HCT116 (cell line): Measurements from ENCODE around the gene RGL2. TPM values are rescaled to one million over a fixed set of nuclear protein-coding genes. Genes with fewer than 3 reads are reported as not detected.

Source experiments
- ATAC-seq: fragments of 200-7000 bp; cut with Tn5 transposase; 2 replicates; pipeline ENCODE4 v1.9.1; 2020; ENCODE audit warnings: mild to moderate bottlenecking, moderate library complexity
- BruUV-seq: library from RNA; stranded (reverse); fragments of 400-500 nt; replicated peaks from 2 replicates; lab custom pipeline; 2021; lab: Mats Ljungman, UMichigan
- CTCF ChIA-PET: fragments of 300-600 bp; sonication (Branson Sonifier 250); formaldehyde crosslinking; loops from one replicate; lab custom pipeline; 2021; ENCODE audit warnings: antibody characterized with exemption; lab: Charles Lee
- POLR2A ChIA-PET: fragments of 300-600, 350-600 bp; sonication (Branson Sonifier 250); formaldehyde crosslinking; loops from one replicate; lab custom pipeline; 2021; ENCODE audit warnings: antibody characterized with exemption; lab: Charles Lee
- RAD21 ChIA-PET, 2 experiments: fragments of 300-600 bp; sonication (Branson Sonifier 250); formaldehyde crosslinking; loops; one replicate each; lab custom pipeline; 2023; ENCODE audit warnings: low total read pairs in 2 of 2; ENCODE audit not compliant: uncharacterized antibody in 2 of 2, unreplicated experiment in 2 of 2, low non-redundant PET in 1 of 2; lab: Charles Lee
- DNase-seq: peaks from one replicate; pipeline ENCODE4 v3.0.0-alpha.2; 2010; ENCODE audit warnings: low read depth, low spot score
- H2AFZ ChIP-seq: fragments of 200-600 bp; shearing (Covaris generic), sonication (generic); 2 replicates; pipeline ENCODE4 v1.6.1; 2017; ENCODE audit warnings: low read depth, mixed run types, mixed read lengths, antibody characterized with exemption, low read length; ENCODE audit not compliant: poor library complexity, severe bottlenecking
- H3K27ac ChIP-seq: 2 replicates; pipeline ENCODE4 v1.5.1; 2012; ENCODE audit warnings: low read depth, low read length
- H3K27me3 ChIP-seq: fragments of 200-600 bp; sonication (generic); 2 replicates; pipeline ENCODE4 v1.6.1; 2016; ENCODE audit warnings: mixed run types, low read length, mixed read lengths; ENCODE audit not compliant: insufficient read depth
- H3K36me3 ChIP-seq, 2 experiments: fragments of 200-500 bp in 1 of 2; fragments of 200-600 bp in 1 of 2; sonication (Bioruptor generic) in 1 of 2; sonication (generic) in 1 of 2; 2 replicates each; pipeline versions ENCODE4 v1.5.1 to v1.6.1; 2014 to 2016; ENCODE audit warnings: low read length in 2 of 2, inconsistent platforms in 1 of 2, mixed read lengths in 1 of 2, mixed run types in 1 of 2; ENCODE audit not compliant: insufficient read depth in 2 of 2, control insufficient read depth in 1 of 2
- H3K4me1 ChIP-seq, 2 experiments: fragments of 200-600 bp in 1 of 2; sonication (generic) in 1 of 2; 2 replicates each; pipeline versions ENCODE4 v1.5.1 to v1.6.1; 2012 to 2017; ENCODE audit warnings: low read length in 2 of 2, inconsistent platforms in 1 of 2, mild to moderate bottlenecking in 1 of 2, mixed read lengths in 1 of 2, mixed run types in 1 of 2, moderate library complexity in 1 of 2; ENCODE audit not compliant: insufficient read depth in 2 of 2, control insufficient read depth in 1 of 2
- H3K4me2 ChIP-seq: fragments of 200-600 bp; sonication (generic); 2 replicates; pipeline ENCODE4 v1.6.1; 2017; ENCODE audit warnings: mixed run types, low read length, mixed read lengths
- H3K4me3 ChIP-seq, 2 experiments: fragments of 200-600 bp in 1 of 2; sonication (generic) in 1 of 2; replicated peaks in 1 of 2; 2 replicates each; pipeline ENCODE4 v1.5.1; 2011 to 2016; ENCODE audit warnings: low read length in 2 of 2, control low read depth in 1 of 2, low read depth in 1 of 2, mild to moderate bottlenecking in 1 of 2, mixed read lengths in 1 of 2, mixed run types in 1 of 2
- H3K79me2 ChIP-seq: fragments of 200-600 bp; sonication (generic); 2 replicates; pipeline ENCODE4 v1.6.1; 2017; ENCODE audit warnings: mild to moderate bottlenecking, mixed run types, low read length, moderate library complexity, mixed read lengths; ENCODE audit not compliant: insufficient read depth
- H3K9ac ChIP-seq: fragments of 200-600 bp; sonication (generic); 2 replicates; pipeline ENCODE4 v1.6.1; 2016; ENCODE audit warnings: low read length, mixed read lengths
- H3K9me2 ChIP-seq: fragments of 200-600 bp; sonication (generic), shearing (Covaris generic); 2 replicates; pipeline ENCODE4 v1.6.1; 2017; ENCODE audit warnings: mixed run types, mild to moderate bottlenecking, moderate library complexity; ENCODE audit not compliant: insufficient read depth
- H3K9me3 ChIP-seq, 2 experiments: fragments of 200-500 bp in 1 of 2; fragments of 200-600 bp in 1 of 2; sonication (Bioruptor generic) in 1 of 2; sonication (generic) in 1 of 2; 2 replicates each; pipeline ENCODE4 v1.6.1; 2014 to 2017; ENCODE audit warnings: low read length in 2 of 2, mixed read lengths in 2 of 2, inconsistent platforms in 1 of 2, low read depth in 1 of 2, mild to moderate bottlenecking in 1 of 2, mixed run types in 1 of 2, moderate library complexity in 1 of 2; ENCODE audit not compliant: control insufficient read depth in 1 of 2, insufficient read depth in 1 of 2
- H4K20me1 ChIP-seq: fragments of 200-600 bp; sonication (generic), shearing (Covaris generic); 2 replicates; pipeline ENCODE4 v1.6.1; 2017; ENCODE audit warnings: mixed run types, mild to moderate bottlenecking, moderate library complexity; ENCODE audit not compliant: insufficient read depth
- ATF3 ChIP-seq: IDR thresholded peaks from 2 replicates; pipeline ENCODE4 v1.6.1; 2012
- CBX3 ChIP-seq: IDR thresholded peaks from 2 replicates; pipeline ENCODE4 v1.6.1; 2012; ENCODE audit warnings: low read depth
- EZH2 ChIP-seq: fragments of 200-600 bp; sonication (generic); IDR thresholded peaks from 2 replicates; pipeline ENCODE4 v1.6.1; 2017; ENCODE audit warnings: antibody characterized with exemption, mixed run types
- EZH2phosphoT487 ChIP-seq: fragments of 200-600 bp; IDR thresholded peaks from 2 replicates; pipeline ENCODE4 v1.6.1; 2018; ENCODE audit warnings: antibody characterized with exemption, borderline replicate concordance
- FOSL1 ChIP-seq: IDR thresholded peaks from 2 replicates; pipeline ENCODE4 v1.6.1; 2012; ENCODE audit warnings: low read depth
- POLR2A ChIP-seq: IDR thresholded peaks from 2 replicates; pipeline ENCODE4 v1.7.0; 2011; ENCODE audit warnings: borderline replicate concordance; ENCODE audit not compliant: insufficient read depth, insufficient read length; ENCODE audit errors: extremely low read depth
- RAD21 ChIP-seq: IDR thresholded peaks from 2 replicates; pipeline ENCODE4 v1.6.1; 2012; ENCODE audit warnings: low read depth, mild to moderate bottlenecking
- SIN3A ChIP-seq: IDR thresholded peaks from 2 replicates; pipeline ENCODE4 v1.6.1; 2012; ENCODE audit warnings: low read depth
- TCF7L2 ChIP-seq: IDR thresholded peaks from 2 replicates; pipeline ENCODE4 v1.7.0; 2011; ENCODE audit warnings: borderline replicate concordance, inconsistent platforms; ENCODE audit not compliant: insufficient read depth, insufficient read length; ENCODE audit errors: extremely low read depth
- YY1 ChIP-seq: IDR thresholded peaks from 2 replicates; pipeline ENCODE4 v1.6.1; 2011; ENCODE audit warnings: low read length, low read depth, moderate library complexity, mild to moderate bottlenecking; ENCODE audit not compliant: insufficient replicate concordance; ENCODE audit errors: extremely low read depth
- intact Hi-C: fragments of 100-400 bp; cut with micrococcal nuclease; formaldehyde crosslinking; loops from 2 replicates; pipeline ENCODE4 v1.10.0; 2022
- microRNA-seq: library from miRNA; unstranded; fragments of <30 nt; microRNA quantifications from one replicate; pipeline ENCODE4, GENCODE V29; 2016; ENCODE audit warnings: borderline number of aligned reads
- total RNA-seq: library from RNA; stranded (reverse); gene quantifications from one replicate; pipeline ENCODE4 v1.2.1, GENCODE V29; 2021; ENCODE audit not compliant: unreplicated experiment

RGL2 gene
- total RNA-seq, 1 experiment from 2014 or later = 53.4 TPM

GRCh38 chr6:33243476-33243875, 55.3 kb downstream of the RGL2 start (continued):
- no peak for TF ChIP-seq RAD21
- no peak for TF ChIP-seq YY1
- TF ChIP-seq EZH2phosphoT487 = no peak
- TF ChIP-seq EZH2 = no peak
- no peak for TF ChIP-seq FOSL1
- no peak for TF ChIP-seq SIN3A
- TF ChIP-seq POLR2A = no peak
- TF ChIP-seq CBX3 = no peak

- no peak overlapping the region for H2AFZ ChIP-seq
- H3K4me1 ChIP-seq = peaks cover 2 to 4% of the 10 kb centered on the region in 2 experiments; a peak in 2 of 4 replicates
- DNase-seq = no peak
- H3K4me2 ChIP-seq = no peak overlapping the region
- no peaks in the 10 kb centered on the region for H3K27me3 ChIP-seq
- H3K4me3 ChIP-seq = no peak overlapping the region
- POLR2A ChIA-PET = no interaction called here
- H3K9me3 ChIP-seq = no peaks in the 10 kb centered on the region
- RAD21 ChIA-PET = no interaction called here
- H3K9ac ChIP-seq = no peak overlapping the region
- no peaks in the 10 kb centered on the region for H3K9me2 ChIP-seq
- H3K79me2 ChIP-seq = no peaks in the 10 kb centered on the region
- TF ChIP-seq TCF7L2 (no peak), EZH2phosphoT487 (no peak), ATF3 (no peak)
- BruUV-seq = no TSS peak
- no peak overlapping the region for H3K27ac ChIP-seq
- intact Hi-C loops = no loop called here
- ATAC-seq = no peak
- H3K36me3 ChIP-seq = no peaks in the 10 kb centered on the region
- H4K20me1 ChIP-seq = no peaks in the 10 kb centered on the region
- CTCF ChIA-PET = interaction anchor here (1.2 kb wide), 1 partner anchor 8 kb away, joined by 3 read pairs; no protein-coding TSS in a partner anchor
These were observed 56.8 kb downstream of the RGL2 start for GRCh38 chr6:33241968-33242367.

Small RNA genes within 50 kb of the gene (microRNA-seq; reads per million reads assigned to microRNA genes)
- not detected for gene MIR6834
- not detected for gene MIR6873

Other genes with a start within 250 kb of the RGL2 start
- 0.89 TPM for gene HLA-DPA1, start 225.3 kb downstream of the RGL2 start, total RNA-seq
- gene HLA-DPB1, start 223.0 kb downstream of the RGL2 start, total RNA-seq = 1.5 TPM
- gene COL11A2, start 106.5 kb downstream of the RGL2 start, total RNA-seq = 7.6 TPM
- gene RXRB, start 98.3 kb downstream of the RGL2 start, total RNA-seq = 49.9 TPM
- gene SLC39A7, start 98.1 kb downstream of the RGL2 start, total RNA-seq = 130 TPM
- 22.0 TPM for gene HSD17B8, start 94.3 kb downstream of the RGL2 start, total RNA-seq
- gene RING1, start 90.4 kb downstream of the RGL2 start, total RNA-seq = 45.9 TPM
- 58.2 TPM for gene VPS52, start 27.1 kb downstream of the RGL2 start, total RNA-seq
- gene RPS18, start 26.9 kb downstream of the RGL2 start, total RNA-seq = 4,062 TPM
- gene B3GALT4, start 21.8 kb downstream of the RGL2 start, total RNA-seq = 1.9 TPM
- 90.6 TPM for gene WDR46, start 9.7 kb downstream of the RGL2 start, total RNA-seq
- 90.5 TPM for gene PFDN6, start 9.3 kb downstream of the RGL2 start, total RNA-seq
- gene TAPBP, start 15.1 kb upstream of the RGL2 start, total RNA-seq = 80.1 TPM
- gene ZBTB22, start 18.8 kb upstream of the RGL2 start, total RNA-seq = 11.7 TPM
- 64.9 TPM for gene DAXX, start 24.0 kb upstream of the RGL2 start, total RNA-seq
- gene KIFC1, start 92.9 kb upstream of the RGL2 start, total RNA-seq = 84.7 TPM
- 40.2 TPM for gene PHF1, start 112.1 kb upstream of the RGL2 start, total RNA-seq
- gene CUTA, start 119.2 kb upstream of the RGL2 start, total RNA-seq = 186 TPM
- gene SYNGAP1, start 121.1 kb upstream of the RGL2 start, total RNA-seq = 11.5 TPM
- 14.2 TPM for gene ZBTB9, start 155.6 kb upstream of the RGL2 start, total RNA-seq